SK-N-SH treated with all-trans-retinoic acid at 6 μM for 48 hours (cell line): ENCODE results near the gene ACKR4.

Experiments
- ATAC-seq: fragments of 200-7000 bp; cut with Tn5 transposase; 3 replicates; pipeline ENCODE4 v1.9.1; 2020; ENCODE audit warnings: mild to moderate bottlenecking, moderate library complexity
- ARNTL ChIP-seq: fragments of 450-650 bp; formaldehyde crosslinking; IDR thresholded peaks from 2 replicates; pipeline ENCODE4 v1.5.0; 2020; ENCODE audit warnings: low read depth, mild to moderate bottlenecking, moderate library complexity, borderline replicate concordance
- BACH2 ChIP-seq: fragments of 250-450 bp; sonication (Bioruptor Pico); IDR thresholded peaks from 2 replicates; pipeline ENCODE4 v1.9.0; 2021; ENCODE audit warnings: mild to moderate bottlenecking, borderline replicate concordance
- CSDC2 ChIP-seq: fragments of 250-450 bp; sonication (Bioruptor Pico); IDR thresholded peaks from 2 replicates; pipeline ENCODE4 v1.5.0; 2020; ENCODE audit warnings: mild to moderate bottlenecking, moderate library complexity
- GLIS3 ChIP-seq: fragments of 250-450 bp; sonication (Bioruptor Pico); IDR thresholded peaks from 2 replicates; pipeline ENCODE4 v1.5.0; 2020; ENCODE audit warnings: mild to moderate bottlenecking, moderate library complexity
- ISL1 ChIP-seq: fragments of 250-450 bp; sonication (Bioruptor Pico); IDR thresholded peaks from 2 replicates; pipeline ENCODE4 v2.1.2; 2022; ENCODE audit warnings: mild to moderate bottlenecking, moderate library complexity
- POU6F1 ChIP-seq: fragments of 250-450 bp; sonication (Bioruptor Pico); IDR thresholded peaks from 2 replicates; pipeline ENCODE4 v1.8.0; 2021; ENCODE audit warnings: low read depth, mild to moderate bottlenecking, moderate library complexity, borderline replicate concordance
- PPARA ChIP-seq: fragments of 250-450 bp; sonication (Bioruptor Pico); IDR thresholded peaks from 2 replicates; pipeline ENCODE4 v1.5.0; 2020; ENCODE audit warnings: mild to moderate bottlenecking, borderline replicate concordance
- RARB ChIP-seq: fragments of 250-450 bp; sonication (Bioruptor Pico); IDR thresholded peaks from 2 replicates; pipeline ENCODE4 v1.8.0; 2021; ENCODE audit warnings: mild to moderate bottlenecking, moderate library complexity
- SNAI2 ChIP-seq: fragments of 250-450 bp; sonication (Bioruptor Pico); IDR thresholded peaks from 2 replicates; pipeline ENCODE4 v1.5.0; 2020; ENCODE audit warnings: mild to moderate bottlenecking, moderate library complexity
- TCF4 ChIP-seq: fragments of 250-450 bp; sonication (Bioruptor Pico); IDR thresholded peaks from 2 replicates; pipeline ENCODE4 v1.8.0; 2021; ENCODE audit warnings: mild to moderate bottlenecking, moderate library complexity, borderline replicate concordance
- TOX ChIP-seq: fragments of 250-450 bp; sonication (Bioruptor Pico); IDR thresholded peaks from 2 replicates; pipeline ENCODE4 v1.8.0; 2021; ENCODE audit warnings: mild to moderate bottlenecking, moderate library complexity, borderline replicate concordance
- ZC3H10 ChIP-seq: fragments of 250-450 bp; sonication (Bioruptor Pico); IDR thresholded peaks from 2 replicates; pipeline ENCODE4 v1.5.1; 2021; ENCODE audit warnings: mild to moderate bottlenecking, moderate library complexity
- ZFP3 ChIP-seq: fragments of 250-450 bp; sonication (Bioruptor Pico); IDR thresholded peaks from 2 replicates; pipeline ENCODE4 v1.5.0; 2020; ENCODE audit warnings: mild to moderate bottlenecking, moderate library complexity
- ZFP30 ChIP-seq: fragments of 450-650 bp; formaldehyde crosslinking; IDR thresholded peaks from 2 replicates; pipeline ENCODE4 v1.5.0; 2022; ENCODE audit warnings: mild to moderate bottlenecking, moderate library complexity
- ZNF565 ChIP-seq: fragments of 450-650 bp; formaldehyde crosslinking; conservative IDR thresholded peaks from 2 replicates; pipeline ENCODE4 v1.5.0; 2020; ENCODE audit warnings: low read depth, mild to moderate bottlenecking, moderate library complexity
- ZNF70 ChIP-seq: fragments of 450-650 bp; formaldehyde crosslinking; IDR thresholded peaks from 2 replicates; pipeline ENCODE4 v1.5.0; 2020; ENCODE audit warnings: mild to moderate bottlenecking, moderate library complexity
- ZNF8 ChIP-seq: fragments of 450-650 bp; formaldehyde crosslinking; IDR thresholded peaks from 2 replicates; pipeline ENCODE4 v1.5.0; 2020; ENCODE audit warnings: mild to moderate bottlenecking, moderate library complexity
- TF ChIP-seq, protein P1 (sequence below): fragments of 250-450 bp; sonication (Bioruptor Pico); IDR thresholded peaks from 2 replicates; pipeline ENCODE4 v1.5.1; 2021; ENCODE audit warnings: mild to moderate bottlenecking, moderate library complexity
- TF ChIP-seq, protein P2 (sequence below): fragments of 250-450 bp; sonication (Bioruptor Pico); IDR thresholded peaks from 2 replicates; pipeline ENCODE4 v1.5.0; 2020; ENCODE audit warnings: mild to moderate bottlenecking, moderate library complexity
- TF ChIP-seq, protein P3 (sequence below): fragments of 250-450 bp; sonication (Bioruptor Pico); IDR thresholded peaks from 2 replicates; pipeline ENCODE4 v1.8.0; 2020; ENCODE audit warnings: mild to moderate bottlenecking, moderate library complexity, borderline replicate concordance

ACKR4 gene

GRCh38 chr3:132556508-132557159 lies 40.4 kb upstream of the ACKR4 start:
- no peak for TF ChIP-seq TCF4
- TF ChIP-seq TOX (CRISPR knock-in tag) = no peak
- TF ChIP-seq ZNF70 (CRISPR knock-in tag) = no peak
- TF ChIP-seq, protein P1, sequence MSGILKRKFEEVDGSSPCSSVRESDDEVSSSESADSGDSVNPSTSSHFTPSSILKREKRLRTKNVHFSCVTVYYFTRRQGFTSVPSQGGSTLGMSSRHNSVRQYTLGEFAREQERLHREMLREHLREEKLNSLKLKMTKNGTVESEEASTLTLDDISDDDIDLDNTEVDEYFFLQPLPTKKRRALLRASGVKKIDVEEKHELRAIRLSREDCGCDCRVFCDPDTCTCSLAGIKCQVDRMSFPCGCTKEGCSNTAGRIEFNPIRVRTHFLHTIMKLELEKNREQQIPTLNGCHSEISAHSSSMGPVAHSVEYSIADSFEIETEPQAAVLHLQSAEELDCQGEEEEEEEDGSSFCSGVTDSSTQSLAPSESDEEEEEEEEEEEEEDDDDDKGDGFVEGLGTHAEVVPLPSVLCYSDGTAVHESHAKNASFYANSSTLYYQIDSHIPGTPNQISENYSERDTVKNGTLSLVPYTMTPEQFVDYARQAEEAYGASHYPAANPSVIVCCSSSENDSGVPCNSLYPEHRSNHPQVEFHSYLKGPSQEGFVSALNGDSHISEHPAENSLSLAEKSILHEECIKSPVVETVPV = no peak
- TF ChIP-seq ISL1 = no peak
- TF ChIP-seq ZFP30 (CRISPR knock-in tag) = no peak
- no peak for TF ChIP-seq CSDC2 (CRISPR knock-in tag)
- no peak for TF ChIP-seq RARB (CRISPR knock-in tag)
- TF ChIP-seq SNAI2 = no peak
- no peak for TF ChIP-seq GLIS3 (CRISPR knock-in tag)
- no peak for TF ChIP-seq ZNF565 (CRISPR knock-in tag)
- TF ChIP-seq ZNF8 (CRISPR knock-in tag) = no peak
- TF ChIP-seq, protein P2, sequence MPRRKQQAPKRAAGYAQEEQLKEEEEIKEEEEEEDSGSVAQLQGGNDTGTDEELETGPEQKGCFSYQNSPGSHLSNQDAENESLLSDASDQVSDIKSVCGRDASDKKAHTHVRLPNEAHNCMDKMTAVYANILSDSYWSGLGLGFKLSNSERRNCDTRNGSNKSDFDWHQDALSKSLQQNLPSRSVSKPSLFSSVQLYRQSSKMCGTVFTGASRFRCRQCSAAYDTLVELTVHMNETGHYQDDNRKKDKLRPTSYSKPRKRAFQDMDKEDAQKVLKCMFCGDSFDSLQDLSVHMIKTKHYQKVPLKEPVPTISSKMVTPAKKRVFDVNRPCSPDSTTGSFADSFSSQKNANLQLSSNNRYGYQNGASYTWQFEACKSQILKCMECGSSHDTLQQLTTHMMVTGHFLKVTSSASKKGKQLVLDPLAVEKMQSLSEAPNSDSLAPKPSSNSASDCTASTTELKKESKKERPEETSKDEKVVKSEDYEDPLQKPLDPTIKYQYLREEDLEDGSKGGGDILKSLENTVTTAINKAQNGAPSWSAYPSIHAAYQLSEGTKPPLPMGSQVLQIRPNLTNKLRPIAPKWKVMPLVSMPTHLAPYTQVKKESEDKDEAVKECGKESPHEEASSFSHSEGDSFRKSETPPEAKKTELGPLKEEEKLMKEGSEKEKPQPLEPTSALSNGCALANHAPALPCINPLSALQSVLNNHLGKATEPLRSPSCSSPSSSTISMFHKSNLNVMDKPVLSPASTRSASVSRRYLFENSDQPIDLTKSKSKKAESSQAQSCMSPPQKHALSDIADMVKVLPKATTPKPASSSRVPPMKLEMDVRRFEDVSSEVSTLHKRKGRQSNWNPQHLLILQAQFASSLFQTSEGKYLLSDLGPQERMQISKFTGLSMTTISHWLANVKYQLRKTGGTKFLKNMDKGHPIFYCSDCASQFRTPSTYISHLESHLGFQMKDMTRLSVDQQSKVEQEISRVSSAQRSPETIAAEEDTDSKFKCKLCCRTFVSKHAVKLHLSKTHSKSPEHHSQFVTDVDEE (CRISPR knock-in tag) = no peak
- TF ChIP-seq ZFP3 (CRISPR knock-in tag) = no peak
- TF ChIP-seq PPARA (CRISPR knock-in tag) = no peak
- TF ChIP-seq, protein P3, sequence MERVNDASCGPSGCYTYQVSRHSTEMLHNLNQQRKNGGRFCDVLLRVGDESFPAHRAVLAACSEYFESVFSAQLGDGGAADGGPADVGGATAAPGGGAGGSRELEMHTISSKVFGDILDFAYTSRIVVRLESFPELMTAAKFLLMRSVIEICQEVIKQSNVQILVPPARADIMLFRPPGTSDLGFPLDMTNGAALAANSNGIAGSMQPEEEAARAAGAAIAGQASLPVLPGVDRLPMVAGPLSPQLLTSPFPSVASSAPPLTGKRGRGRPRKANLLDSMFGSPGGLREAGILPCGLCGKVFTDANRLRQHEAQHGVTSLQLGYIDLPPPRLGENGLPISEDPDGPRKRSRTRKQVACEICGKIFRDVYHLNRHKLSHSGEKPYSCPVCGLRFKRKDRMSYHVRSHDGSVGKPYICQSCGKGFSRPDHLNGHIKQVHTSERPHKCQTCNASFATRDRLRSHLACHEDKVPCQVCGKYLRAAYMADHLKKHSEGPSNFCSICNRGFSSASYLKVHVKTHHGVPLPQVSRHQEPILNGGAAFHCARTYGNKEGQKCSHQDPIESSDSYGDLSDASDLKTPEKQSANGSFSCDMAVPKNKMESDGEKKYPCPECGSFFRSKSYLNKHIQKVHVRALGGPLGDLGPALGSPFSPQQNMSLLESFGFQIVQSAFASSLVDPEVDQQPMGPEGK (CRISPR knock-in tag) = no peak
- no peak for TF ChIP-seq ZC3H10
- TF ChIP-seq POU6F1 = no peak
- TF ChIP-seq, all 23 proteins: peak for 0
- ATAC-seq = no peak

GRCh38 chr3:132561003-132561402 lies 36.1 kb upstream of the ACKR4 start:
- ATAC-seq = no peak
- TF ChIP-seq, protein P1 = no peak
- TF ChIP-seq ZFP3 (CRISPR knock-in tag) (no peak), ARNTL (CRISPR knock-in tag) (no peak), BACH2 (no peak), ZNF565 (CRISPR knock-in tag) (no peak), POU6F1 (no peak), PPARA (CRISPR knock-in tag) (no peak), TOX (CRISPR knock-in tag) (no peak), ZFP30 (CRISPR knock-in tag) (no peak)
- TF ChIP-seq, all 23 proteins: peak for 0
